ENCODE results near the gene KLK7. TPM values are rescaled to one million over a fixed set of nuclear protein-coding genes. Genes with fewer than 3 reads are reported as not detected.

The KLK7 gene
- polyA plus RNA-seq, 1 of the 3 experiments (the other 2 are of a cell fraction): not detected

DNA sequence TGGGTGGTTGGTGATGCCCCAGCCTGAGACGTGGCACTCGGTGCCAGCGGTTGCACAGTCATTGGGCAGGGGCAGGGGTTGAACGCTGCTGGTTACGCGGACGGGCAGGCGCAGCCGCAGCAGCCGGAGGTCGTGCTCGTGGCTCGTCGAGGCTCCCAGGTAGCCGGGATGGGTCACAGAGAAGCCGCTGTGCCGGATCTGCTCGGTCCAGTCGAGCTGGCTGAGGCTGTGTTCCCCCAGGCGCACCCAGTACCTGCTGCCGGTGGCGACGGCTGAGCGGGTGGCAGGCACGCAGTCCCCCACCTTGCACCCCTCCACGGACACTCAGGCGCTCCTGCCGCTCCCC, 48.1 kb upstream of the KLK7 start:
- ChIA-PET POLR2A (no interaction called here), CTCF (no interaction called here)
- Histone ChIP-seq H3K9ac (no peak overlapping the region), H3K4me2 (no peak overlapping the region), H3K79me2 (ENCODE audit: insufficient read depth) (no peaks in the 10 kb centered on the region), H2AFZ (ENCODE audit: low read depth) (no peak overlapping the region), H3K36me3 (replicated peaks in 1 of 2; ENCODE audit: control insufficient read depth in 1 of 2, insufficient read depth in 2 of 2, low read length in 1 of 2) (no peaks in the 10 kb centered on the region), H3K4me1 (ENCODE audit: control insufficient read depth in 1 of 2, insufficient read depth in 2 of 2, low read depth in 1 of 2, low read length in 1 of 2) (no peaks in the 10 kb centered on the region), H3K9me3 (no peaks in the 10 kb centered on the region), H3K4me3 (ENCODE audit: low read depth in 2 of 2, low read length in 1 of 2) (no peak overlapping the region), H3K27me3 (ENCODE audit: insufficient read depth) (peaks cover 47% of the 10 kb centered on the region), H3K27ac (ENCODE audit: low read depth in 2 of 2, low read length in 1 of 2) (no peak overlapping the region), H3K9me2 (no peaks in the 10 kb centered on the region), H4K20me1 (ENCODE audit: insufficient read depth) (no peaks in the 10 kb centered on the region), H3F3A (replicated peaks; ENCODE audit: insufficient read depth) (no peaks in the 10 kb centered on the region)
- no peak for DNase-seq
- 61% methylated on average over 4 of the region's 28 CpGs for WGBS (ENCODE audit: low lambda C conversion rate)
- TF ChIP-seq MXI1 (IDR thresholded peaks at IDR 0.05; ENCODE audit: low read depth, low read length) (no peak), YY1 (IDR thresholded peaks at IDR 0.05; ENCODE audit: low read depth) (no peak), JUND (IDR thresholded peaks at IDR 0.05) (no peak), NRF1 (IDR thresholded peaks at IDR 0.05; ENCODE audit: low read depth, low read length) (no peak)
- TF ChIP-seq, protein P1, sequence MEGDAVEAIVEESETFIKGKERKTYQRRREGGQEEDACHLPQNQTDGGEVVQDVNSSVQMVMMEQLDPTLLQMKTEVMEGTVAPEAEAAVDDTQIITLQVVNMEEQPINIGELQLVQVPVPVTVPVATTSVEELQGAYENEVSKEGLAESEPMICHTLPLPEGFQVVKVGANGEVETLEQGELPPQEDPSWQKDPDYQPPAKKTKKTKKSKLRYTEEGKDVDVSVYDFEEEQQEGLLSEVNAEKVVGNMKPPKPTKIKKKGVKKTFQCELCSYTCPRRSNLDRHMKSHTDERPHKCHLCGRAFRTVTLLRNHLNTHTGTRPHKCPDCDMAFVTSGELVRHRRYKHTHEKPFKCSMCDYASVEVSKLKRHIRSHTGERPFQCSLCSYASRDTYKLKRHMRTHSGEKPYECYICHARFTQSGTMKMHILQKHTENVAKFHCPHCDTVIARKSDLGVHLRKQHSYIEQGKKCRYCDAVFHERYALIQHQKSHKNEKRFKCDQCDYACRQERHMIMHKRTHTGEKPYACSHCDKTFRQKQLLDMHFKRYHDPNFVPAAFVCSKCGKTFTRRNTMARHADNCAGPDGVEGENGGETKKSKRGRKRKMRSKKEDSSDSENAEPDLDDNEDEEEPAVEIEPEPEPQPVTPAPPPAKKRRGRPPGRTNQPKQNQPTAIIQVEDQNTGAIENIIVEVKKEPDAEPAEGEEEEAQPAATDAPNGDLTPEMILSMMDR (IDR thresholded peaks at IDR 0.05): no peak
- TF ChIP-seq, protein P2, sequence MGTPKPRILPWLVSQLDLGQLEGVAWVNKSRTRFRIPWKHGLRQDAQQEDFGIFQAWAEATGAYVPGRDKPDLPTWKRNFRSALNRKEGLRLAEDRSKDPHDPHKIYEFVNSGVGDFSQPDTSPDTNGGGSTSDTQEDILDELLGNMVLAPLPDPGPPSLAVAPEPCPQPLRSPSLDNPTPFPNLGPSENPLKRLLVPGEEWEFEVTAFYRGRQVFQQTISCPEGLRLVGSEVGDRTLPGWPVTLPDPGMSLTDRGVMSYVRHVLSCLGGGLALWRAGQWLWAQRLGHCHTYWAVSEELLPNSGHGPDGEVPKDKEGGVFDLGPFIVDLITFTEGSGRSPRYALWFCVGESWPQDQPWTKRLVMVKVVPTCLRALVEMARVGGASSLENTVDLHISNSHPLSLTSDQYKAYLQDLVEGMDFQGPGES (IDR thresholded peaks at IDR 0.05; ENCODE audit: low read depth, low read length): no peak
- TF ChIP-seq, protein P3, sequence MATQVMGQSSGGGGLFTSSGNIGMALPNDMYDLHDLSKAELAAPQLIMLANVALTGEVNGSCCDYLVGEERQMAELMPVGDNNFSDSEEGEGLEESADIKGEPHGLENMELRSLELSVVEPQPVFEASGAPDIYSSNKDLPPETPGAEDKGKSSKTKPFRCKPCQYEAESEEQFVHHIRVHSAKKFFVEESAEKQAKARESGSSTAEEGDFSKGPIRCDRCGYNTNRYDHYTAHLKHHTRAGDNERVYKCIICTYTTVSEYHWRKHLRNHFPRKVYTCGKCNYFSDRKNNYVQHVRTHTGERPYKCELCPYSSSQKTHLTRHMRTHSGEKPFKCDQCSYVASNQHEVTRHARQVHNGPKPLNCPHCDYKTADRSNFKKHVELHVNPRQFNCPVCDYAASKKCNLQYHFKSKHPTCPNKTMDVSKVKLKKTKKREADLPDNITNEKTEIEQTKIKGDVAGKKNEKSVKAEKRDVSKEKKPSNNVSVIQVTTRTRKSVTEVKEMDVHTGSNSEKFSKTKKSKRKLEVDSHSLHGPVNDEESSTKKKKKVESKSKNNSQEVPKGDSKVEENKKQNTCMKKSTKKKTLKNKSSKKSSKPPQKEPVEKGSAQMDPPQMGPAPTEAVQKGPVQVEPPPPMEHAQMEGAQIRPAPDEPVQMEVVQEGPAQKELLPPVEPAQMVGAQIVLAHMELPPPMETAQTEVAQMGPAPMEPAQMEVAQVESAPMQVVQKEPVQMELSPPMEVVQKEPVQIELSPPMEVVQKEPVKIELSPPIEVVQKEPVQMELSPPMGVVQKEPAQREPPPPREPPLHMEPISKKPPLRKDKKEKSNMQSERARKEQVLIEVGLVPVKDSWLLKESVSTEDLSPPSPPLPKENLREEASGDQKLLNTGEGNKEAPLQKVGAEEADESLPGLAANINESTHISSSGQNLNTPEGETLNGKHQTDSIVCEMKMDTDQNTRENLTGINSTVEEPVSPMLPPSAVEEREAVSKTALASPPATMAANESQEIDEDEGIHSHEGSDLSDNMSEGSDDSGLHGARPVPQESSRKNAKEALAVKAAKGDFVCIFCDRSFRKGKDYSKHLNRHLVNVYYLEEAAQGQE (IDR thresholded peaks at IDR 0.05; ENCODE audit: low read depth, low read length): no peak
- TF ChIP-seq, protein P4, sequence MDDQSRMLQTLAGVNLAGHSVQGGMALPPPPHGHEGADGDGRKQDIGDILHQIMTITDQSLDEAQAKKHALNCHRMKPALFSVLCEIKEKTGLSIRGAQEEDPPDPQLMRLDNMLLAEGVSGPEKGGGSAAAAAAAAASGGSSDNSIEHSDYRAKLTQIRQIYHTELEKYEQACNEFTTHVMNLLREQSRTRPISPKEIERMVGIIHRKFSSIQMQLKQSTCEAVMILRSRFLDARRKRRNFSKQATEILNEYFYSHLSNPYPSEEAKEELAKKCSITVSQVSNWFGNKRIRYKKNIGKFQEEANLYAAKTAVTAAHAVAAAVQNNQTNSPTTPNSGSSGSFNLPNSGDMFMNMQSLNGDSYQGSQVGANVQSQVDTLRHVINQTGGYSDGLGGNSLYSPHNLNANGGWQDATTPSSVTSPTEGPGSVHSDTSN (IDR thresholded peaks at IDR 0.05): no peak

DNA sequence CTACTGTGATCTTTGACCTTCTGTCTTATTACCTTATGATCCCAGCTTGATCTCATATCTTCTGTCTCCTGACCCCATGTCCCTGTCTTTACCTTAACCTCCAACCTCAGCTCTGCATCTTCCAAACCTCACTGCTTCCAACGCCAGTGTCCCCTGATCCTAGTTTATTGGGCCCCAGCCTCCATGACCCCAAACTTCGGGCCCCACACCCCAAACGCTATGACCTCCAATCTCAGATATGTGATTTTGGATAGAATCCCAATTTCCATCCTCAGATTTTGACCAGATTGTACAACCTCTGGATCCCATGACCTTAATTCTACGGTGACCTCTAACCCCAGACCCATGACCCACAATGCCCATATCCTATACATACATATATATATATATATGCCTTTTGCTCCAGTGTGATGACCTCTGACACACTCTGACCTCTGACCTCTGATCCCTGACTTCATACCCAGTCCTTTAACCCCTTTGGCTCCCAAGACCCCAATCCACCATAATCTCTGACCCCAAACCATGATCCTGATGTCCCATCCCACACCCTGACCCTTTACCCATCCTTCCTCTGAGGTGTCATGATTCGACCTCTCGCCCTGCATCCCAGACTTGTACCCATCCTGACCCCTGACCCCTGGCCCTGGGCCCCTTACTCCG, 47.6 kb upstream of the KLK7 start:
- no peaks in the 10 kb centered on the region for H3F3A ChIP-seq (replicated peaks; ENCODE audit: insufficient read depth)
- H3K9me2 ChIP-seq: no peaks in the 10 kb centered on the region
- no peak overlapping the region for H3K4me3 ChIP-seq (ENCODE audit: low read depth in 2 of 2, low read length in 1 of 2)
- H3K9me3 ChIP-seq: no peaks in the 10 kb centered on the region
- no peak overlapping the region for H2AFZ ChIP-seq (ENCODE audit: low read depth)
- no peaks in the 10 kb centered on the region for H3K36me3 ChIP-seq (replicated peaks in 1 of 2; ENCODE audit: control insufficient read depth in 1 of 2, insufficient read depth in 2 of 2, low read length in 1 of 2)
- CTCF ChIA-PET: no interaction called here
- 17% methylated on average over 7 of the region's 7 CpGs for WGBS (ENCODE audit: low lambda C conversion rate)
- no peak overlapping the region for H3K9ac ChIP-seq
- H3K4me2 ChIP-seq: no peak overlapping the region
- no peaks in the 10 kb centered on the region for H3K79me2 ChIP-seq (ENCODE audit: insufficient read depth)
- POLR2A ChIA-PET: no interaction called here
- no peak overlapping the region for H3K27ac ChIP-seq (ENCODE audit: low read depth in 2 of 2, low read length in 1 of 2)
- no peaks in the 10 kb centered on the region for H4K20me1 ChIP-seq (ENCODE audit: insufficient read depth)
- peak; percentile 6 for DNase-seq
- peaks cover 51% of the 10 kb centered on the region for H3K27me3 ChIP-seq (ENCODE audit: insufficient read depth)
- no peaks in the 10 kb centered on the region for H3K4me1 ChIP-seq (ENCODE audit: control insufficient read depth in 1 of 2, insufficient read depth in 2 of 2, low read depth in 1 of 2, low read length in 1 of 2)
- TF ChIP-seq MXI1 (IDR thresholded peaks at IDR 0.05; ENCODE audit: low read depth, low read length): no peak
- TF ChIP-seq, protein P5, sequence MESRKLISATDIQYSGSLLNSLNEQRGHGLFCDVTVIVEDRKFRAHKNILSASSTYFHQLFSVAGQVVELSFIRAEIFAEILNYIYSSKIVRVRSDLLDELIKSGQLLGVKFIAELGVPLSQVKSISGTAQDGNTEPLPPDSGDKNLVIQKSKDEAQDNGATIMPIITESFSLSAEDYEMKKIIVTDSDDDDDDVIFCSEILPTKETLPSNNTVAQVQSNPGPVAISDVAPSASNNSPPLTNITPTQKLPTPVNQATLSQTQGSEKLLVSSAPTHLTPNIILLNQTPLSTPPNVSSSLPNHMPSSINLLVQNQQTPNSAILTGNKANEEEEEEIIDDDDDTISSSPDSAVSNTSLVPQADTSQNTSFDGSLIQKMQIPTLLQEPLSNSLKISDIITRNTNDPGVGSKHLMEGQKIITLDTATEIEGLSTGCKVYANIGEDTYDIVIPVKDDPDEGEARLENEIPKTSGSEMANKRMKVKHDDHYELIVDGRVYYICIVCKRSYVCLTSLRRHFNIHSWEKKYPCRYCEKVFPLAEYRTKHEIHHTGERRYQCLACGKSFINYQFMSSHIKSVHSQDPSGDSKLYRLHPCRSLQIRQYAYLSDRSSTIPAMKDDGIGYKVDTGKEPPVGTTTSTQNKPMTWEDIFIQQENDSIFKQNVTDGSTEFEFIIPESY (IDR thresholded peaks at IDR 0.05; ENCODE audit: borderline replicate concordance, low read depth): no peak
- TF ChIP-seq, protein P1 (IDR thresholded peaks at IDR 0.05): no peak

Measured in SK-N-SH (cell line).